Measurements from ENCODE around the gene FZD2.

FZD2 gene

DNA sequence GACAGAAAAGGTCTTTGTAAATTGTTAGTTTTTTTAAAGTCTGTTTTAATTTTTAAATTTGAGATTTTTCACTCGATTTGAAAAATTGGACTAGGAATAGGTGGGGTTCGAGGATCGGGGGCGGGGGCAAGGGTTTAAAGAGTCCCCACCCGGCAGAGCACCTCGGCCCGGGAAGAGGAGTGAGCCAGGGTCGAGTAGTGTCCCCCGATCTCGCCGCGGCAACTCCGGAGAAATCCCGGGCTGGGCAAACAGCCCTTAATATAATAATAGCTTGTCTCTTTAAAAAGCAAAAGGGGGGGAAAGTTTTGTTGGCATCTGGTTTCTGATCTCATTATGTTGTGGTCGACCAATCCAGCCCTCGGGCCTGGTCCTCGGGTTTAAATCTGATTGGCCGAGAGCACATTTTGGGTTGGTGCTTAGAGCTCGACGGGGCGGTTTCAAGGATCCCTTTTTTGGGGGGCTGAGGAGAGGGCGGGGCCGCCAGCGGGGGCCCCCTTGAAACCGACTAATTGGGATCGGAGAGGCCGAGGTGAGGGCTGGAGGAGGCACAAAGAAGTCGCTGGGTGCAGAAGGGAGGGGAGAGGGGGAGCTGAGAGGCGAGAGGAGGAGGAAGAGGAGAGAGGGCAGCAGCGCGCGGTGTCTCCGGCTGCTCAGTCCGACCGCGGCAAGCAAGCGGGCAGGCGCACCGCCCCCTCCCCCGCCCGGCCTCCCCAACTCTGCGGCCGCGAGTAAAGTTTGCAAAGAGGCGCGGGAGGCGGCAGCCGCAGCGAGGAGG is at the start of gene FZD2:
Gene FZD2 (plus strand): TSS at position 653 of the 775 bp plus-strand sequence. CDS start 205 bp downstream, outside the sequence.
- peak; percentile 99 for DNase-seq (ENCODE audit: low read depth)
- TF ChIP-seq, protein P1, sequence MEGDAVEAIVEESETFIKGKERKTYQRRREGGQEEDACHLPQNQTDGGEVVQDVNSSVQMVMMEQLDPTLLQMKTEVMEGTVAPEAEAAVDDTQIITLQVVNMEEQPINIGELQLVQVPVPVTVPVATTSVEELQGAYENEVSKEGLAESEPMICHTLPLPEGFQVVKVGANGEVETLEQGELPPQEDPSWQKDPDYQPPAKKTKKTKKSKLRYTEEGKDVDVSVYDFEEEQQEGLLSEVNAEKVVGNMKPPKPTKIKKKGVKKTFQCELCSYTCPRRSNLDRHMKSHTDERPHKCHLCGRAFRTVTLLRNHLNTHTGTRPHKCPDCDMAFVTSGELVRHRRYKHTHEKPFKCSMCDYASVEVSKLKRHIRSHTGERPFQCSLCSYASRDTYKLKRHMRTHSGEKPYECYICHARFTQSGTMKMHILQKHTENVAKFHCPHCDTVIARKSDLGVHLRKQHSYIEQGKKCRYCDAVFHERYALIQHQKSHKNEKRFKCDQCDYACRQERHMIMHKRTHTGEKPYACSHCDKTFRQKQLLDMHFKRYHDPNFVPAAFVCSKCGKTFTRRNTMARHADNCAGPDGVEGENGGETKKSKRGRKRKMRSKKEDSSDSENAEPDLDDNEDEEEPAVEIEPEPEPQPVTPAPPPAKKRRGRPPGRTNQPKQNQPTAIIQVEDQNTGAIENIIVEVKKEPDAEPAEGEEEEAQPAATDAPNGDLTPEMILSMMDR (conservative IDR thresholded peaks at IDR 0.05; ENCODE audit: low read depth, low read length) = no peak

DNA sequence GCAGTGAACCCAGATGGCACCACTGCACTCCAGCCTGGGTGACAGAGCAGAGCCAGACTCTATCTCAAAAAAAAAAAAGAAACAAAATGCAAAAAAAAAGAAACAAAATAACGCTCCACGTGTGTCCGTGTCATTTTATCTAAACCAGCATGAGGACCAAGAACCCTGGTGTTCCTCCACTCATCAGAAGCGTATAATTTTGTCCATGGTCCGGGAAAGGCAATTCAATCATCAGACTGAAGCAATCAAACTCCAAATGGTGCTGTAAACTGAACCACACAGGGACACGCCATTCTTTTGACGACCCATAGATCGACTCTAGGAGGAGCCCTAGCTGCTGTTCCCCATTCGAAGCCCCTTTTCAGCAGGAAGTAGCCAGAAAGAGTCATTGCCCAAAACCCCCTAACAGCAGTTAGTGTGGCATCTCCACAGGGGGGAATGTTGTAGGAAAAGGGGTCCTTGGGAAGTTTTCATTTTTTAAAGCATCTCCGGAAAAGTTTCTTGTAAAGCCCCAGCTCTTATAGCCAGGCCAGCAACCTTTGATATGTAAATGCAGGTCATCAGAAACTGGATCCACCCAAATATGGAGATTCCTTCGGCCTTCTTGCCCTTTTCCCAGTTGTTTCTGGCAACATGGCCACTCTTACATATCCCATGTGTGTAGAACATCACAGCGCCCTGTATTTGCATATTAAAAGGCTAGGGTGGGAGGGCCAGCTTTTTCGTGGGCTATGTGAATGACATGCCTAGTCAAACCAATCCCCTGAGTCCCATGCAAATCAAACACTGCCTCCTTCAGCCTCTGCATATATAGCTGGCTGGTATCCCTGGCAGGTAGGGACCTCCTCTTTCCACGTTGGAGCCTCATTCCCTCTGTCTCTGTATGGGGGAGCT is 45.8 kb upstream of the FZD2 start:
- TF ChIP-seq, protein P1 (conservative IDR thresholded peaks at IDR 0.05; ENCODE audit: low read depth, low read length) = peak; percentile 36
- H3K4me3 ChIP-seq (ENCODE audit: low read depth, low read length) = peak overlapping the region; percentile 33
- DNase-seq (ENCODE audit: low read depth) = peak; percentile 76

More for the DNA sequence above, at the start of gene FZD2:
- H3K4me3 ChIP-seq (ENCODE audit: low read depth, low read length) = peak within 1 kb of the TSS; percentile 66

DNA sequence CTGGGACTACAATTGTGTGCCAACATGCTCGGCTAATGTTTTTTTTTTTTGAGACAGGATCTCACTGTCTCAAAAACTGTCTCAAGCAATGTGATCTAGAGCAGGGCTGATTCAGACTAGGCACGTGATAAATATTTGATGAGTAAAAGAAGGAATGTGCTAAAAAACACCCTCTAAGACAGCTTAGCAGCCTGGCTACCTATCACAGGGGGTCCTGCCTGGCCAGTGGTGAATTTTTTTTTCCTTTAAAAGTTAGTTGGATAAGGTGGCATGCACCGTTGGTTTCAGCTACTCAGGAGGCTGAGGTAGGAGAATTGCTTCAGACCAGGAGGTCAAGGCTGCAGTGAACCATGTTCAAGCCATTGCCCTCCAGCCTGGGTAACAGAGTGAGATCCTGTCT is 39.3 kb upstream of the FZD2 start:
- TF ChIP-seq, protein P1 (conservative IDR thresholded peaks at IDR 0.05; ENCODE audit: low read depth, low read length) = no peak
- peak; percentile 74 for DNase-seq (ENCODE audit: low read depth)
- H3K4me3 ChIP-seq (ENCODE audit: low read depth, low read length) = no peak overlapping the region

DNA sequence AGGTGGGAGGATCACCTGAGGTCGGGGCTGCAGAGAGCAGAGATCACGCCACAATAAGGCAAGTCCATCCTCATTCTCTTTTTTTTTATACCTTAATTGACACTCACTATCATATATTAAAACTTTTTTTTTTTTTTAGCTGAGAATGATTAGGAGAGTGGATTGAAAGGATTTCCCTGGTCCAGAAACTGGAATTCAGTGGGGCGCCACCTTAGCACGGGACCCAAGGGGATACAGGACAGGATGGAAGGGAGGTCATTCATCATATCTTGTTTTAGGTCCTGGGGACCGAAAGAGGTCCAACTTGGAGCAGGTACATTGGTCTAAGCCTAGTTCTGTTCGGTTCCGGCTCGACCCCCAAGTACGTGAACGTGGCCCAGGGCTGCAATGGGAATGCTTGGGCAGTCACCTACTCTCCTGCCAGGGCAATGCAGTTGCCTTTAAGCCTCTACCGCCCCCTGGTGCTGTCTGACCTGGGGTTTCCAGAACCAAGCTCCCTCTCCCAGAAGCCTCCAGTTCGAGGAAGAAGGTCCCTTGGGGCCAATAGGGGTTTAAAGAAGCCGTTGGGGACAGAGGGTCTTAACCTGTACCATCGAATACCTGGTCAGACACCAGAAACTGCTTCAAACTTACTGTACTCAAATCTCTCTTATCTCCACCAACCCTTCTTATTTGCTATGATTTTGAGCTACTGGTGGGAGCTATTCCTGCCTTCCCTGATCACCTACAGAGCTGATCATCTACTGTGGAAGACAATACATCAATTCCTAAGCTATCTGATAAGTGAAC is 34.2 kb upstream of the FZD2 start:
- H3K4me3 ChIP-seq (ENCODE audit: low read depth, low read length) = no peak overlapping the region
- DNase-seq (ENCODE audit: low read depth) = peak; percentile 80
- TF ChIP-seq, protein P1 (conservative IDR thresholded peaks at IDR 0.05; ENCODE audit: low read depth, low read length) = peak; percentile 91

GRCh38 chr17:44523672-44523972 is 33.7 kb upstream of the FZD2 start:
- TF ChIP-seq, protein P1 (conservative IDR thresholded peaks at IDR 0.05; ENCODE audit: low read depth, low read length) = no peak
- no peak overlapping the region for H3K4me3 ChIP-seq (ENCODE audit: low read depth, low read length)
- DNase-seq (ENCODE audit: low read depth) = no peak

- no peak for DNase-seq (ENCODE audit: low read depth)
- no peak overlapping the region for H3K4me3 ChIP-seq (ENCODE audit: low read depth, low read length)
- TF ChIP-seq, protein P1 (conservative IDR thresholded peaks at IDR 0.05; ENCODE audit: low read depth, low read length) = no peak
Observed at GRCh38 chr17:44527102-44527501, 30.2 kb upstream of the FZD2 start.
